Right atrium auricular region (tissue), 2 donors: ENCODE data around the gene NFE2. TPM values are rescaled to one million over a fixed set of nuclear protein-coding genes. Genes with fewer than 3 reads are reported as not detected.
"Not testable (repeated sequence)": the region's sequence is repeated elsewhere in the genome, so short reads cannot be mapped to it uniquely, and the experiment has no call there.

ENCODE experiments used
- DNase-seq: peaks from one replicate; pipeline ENCODE4 v3.0.0-alpha.2; 2019; ENCODE audit warnings: low spot score
- H3K27ac ChIP-seq, 2 donors: fragments of 200-600 bp; sonication (generic); 1 replicate in 1 of 2; 2 replicates in 1 of 2; pipeline ENCODE4 v1.5.1; 2016 to 2019
- H3K27me3 ChIP-seq, 2 donors: fragments of 200-600 bp; sonication (generic); one replicate each; pipeline versions ENCODE4 v1.5.1 to v1.6.0; 2017 to 2019
- H3K36me3 ChIP-seq: fragments of 200-600 bp; sonication (generic); one replicate; pipeline ENCODE4 v1.5.1; 2016
- H3K4me1 ChIP-seq, 2 donors: fragments of 200-600 bp; sonication (generic); one replicate each; pipeline versions ENCODE4 v1.5.1 to v1.6.0; 2017 to 2019
- H3K4me3 ChIP-seq, 2 donors: fragments of 200-600 bp; sonication (generic); 1 replicate in 1 of 2; 2 replicates in 1 of 2; pipeline ENCODE4 v1.5.1; 2017 to 2019; ENCODE audit warnings: mild to moderate bottlenecking in 1 of 2, moderate library complexity in 1 of 2
- H3K9me3 ChIP-seq, 2 donors: fragments of 200-600 bp; sonication (generic); one replicate each; pipeline ENCODE4 v1.5.1; 2019
- CTCF ChIP-seq, 2 donors: fragments of 200-600 bp; sonication (generic); IDR thresholded peaks; one replicate each; pipeline ENCODE4 v1.5.1; 2019; ENCODE audit warnings: antibody characterized with exemption in 2 of 2
- total RNA-seq, 2 donors: library from RNA; depleted of rRNA; stranded (reverse); fragments of >200 nt; gene quantifications; one replicate each; pipeline ENCODE4 v1.1.0, GENCODE V29; 2016

The NFE2 gene
- total RNA-seq, 2 donors from 2014 or later: 1.1 to 2.9 TPM

GRCh38 chr12:54330442-54330841, 29.6 kb upstream of the NFE2 start:
- Histone ChIP-seq H3K27me3 (no peaks in the 10 kb centered on the region), H3K4me1 (peaks cover 0 to 44% of the 10 kb centered on the region in 2 donors), H3K27ac (no peak overlapping the region), H3K36me3 (no peaks in the 10 kb centered on the region), H3K9me3 (no peaks in the 10 kb centered on the region), H3K4me3 (no peak overlapping the region)
- no peak for DNase-seq
- no peak for TF ChIP-seq CTCF (IDR thresholded peaks at IDR 0.05)

DNA sequence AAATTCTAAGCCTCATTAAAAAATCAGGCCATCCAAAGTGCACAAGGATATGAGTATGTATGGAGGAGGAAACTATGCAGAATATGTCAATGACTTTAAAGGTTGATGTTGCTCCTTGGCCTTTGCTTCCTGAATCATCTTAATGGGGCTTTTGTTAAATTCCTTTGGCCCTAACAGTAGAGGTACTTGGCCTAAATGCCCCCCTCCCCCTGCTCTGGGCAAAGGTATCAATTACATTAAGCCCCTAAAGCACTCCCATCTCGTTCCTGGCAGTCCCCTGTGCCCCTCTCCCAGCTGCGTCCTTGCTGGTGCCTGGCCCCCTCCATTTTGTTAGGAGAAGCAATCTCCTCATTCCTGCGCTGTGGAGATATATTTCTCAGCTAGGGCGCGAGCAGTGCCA, 28.9 kb upstream of the NFE2 start:
- no peaks in the 10 kb centered on the region for H3K36me3 ChIP-seq
- no peak overlapping the region for H3K27ac ChIP-seq
- no peak for TF ChIP-seq CTCF (IDR thresholded peaks at IDR 0.05)
- no peaks in the 10 kb centered on the region for H3K9me3 ChIP-seq
- no peak overlapping the region for H3K4me3 ChIP-seq
- no peak for DNase-seq
- H3K4me1 ChIP-seq: peaks cover 0 to 44% of the 10 kb centered on the region in 2 donors
- no peaks in the 10 kb centered on the region for H3K27me3 ChIP-seq

GRCh38 chr12:54328595-54329337, 28.0 kb upstream of the NFE2 start:
- no peak overlapping the region for H3K27ac ChIP-seq
- peaks cover 0 to 44% of the 10 kb centered on the region in 2 donors for H3K4me1 ChIP-seq
- no peak for DNase-seq
- no peaks in the 10 kb centered on the region for H3K9me3 ChIP-seq
- TF ChIP-seq CTCF (IDR thresholded peaks at IDR 0.05): no peak
- no peaks in the 10 kb centered on the region for H3K36me3 ChIP-seq
- no peak overlapping the region for H3K4me3 ChIP-seq
- no peaks in the 10 kb centered on the region for H3K27me3 ChIP-seq

DNA sequence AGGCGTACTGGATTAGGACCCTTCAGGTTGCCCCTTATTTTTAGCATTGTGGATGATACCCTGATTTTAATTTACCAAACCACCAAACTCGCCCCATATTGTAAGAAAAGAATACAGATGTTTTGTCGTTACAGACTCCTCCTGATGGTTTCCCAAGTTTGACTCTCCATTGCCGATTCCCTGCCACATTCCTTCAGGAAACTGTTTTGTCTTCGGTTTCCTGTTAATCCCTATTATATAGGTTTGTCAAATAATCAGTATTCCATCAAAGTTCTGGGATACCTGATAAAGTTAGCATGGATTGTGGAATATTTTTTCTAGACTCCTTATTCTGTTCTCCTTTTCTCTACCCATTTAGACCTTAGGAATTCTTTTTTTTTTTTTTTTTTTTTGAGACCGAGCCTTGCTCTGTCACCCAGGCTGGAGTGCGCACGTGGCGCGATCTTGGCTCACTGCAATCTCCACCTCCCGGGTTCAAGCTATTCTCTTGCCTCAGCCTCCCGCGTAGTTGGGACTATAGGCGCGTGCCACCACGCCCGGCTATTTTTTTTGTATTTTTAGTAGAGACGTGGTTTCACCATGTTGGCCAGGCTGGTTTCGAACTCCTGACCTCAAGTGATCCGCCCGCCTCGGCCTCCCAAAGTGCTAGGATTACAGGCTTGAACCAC, 24.8 kb upstream of the NFE2 start:
- Histone ChIP-seq H3K4me1 (peaks cover 0 to 41% of the 10 kb centered on the region in 2 donors), H3K27ac (peak overlapping the region; percentile 72 to 81), H3K4me3 (peak overlapping the region; percentile 53 to 75)
- H3K27me3 ChIP-seq, H3K36me3 ChIP-seq, DNase-seq, H3K9me3 ChIP-seq: not testable (repeated sequence)

GRCh38 chr12:54324617-54325441, 24.0 kb upstream of the NFE2 start, which contains the start of gene COPZ1:
TSS of gene COPZ1 (plus strand) at chr12:54325131. CDS start at chr12:54325164, 33 bp downstream.
- H3K27me3 ChIP-seq: no peaks in the 10 kb centered on the region
- TF ChIP-seq CTCF (IDR thresholded peaks at IDR 0.05): peak; percentile 73 to 82
- peak; percentile 99 for DNase-seq
- no peaks in the 10 kb centered on the region for H3K9me3 ChIP-seq
- H3K36me3 ChIP-seq: no peaks in the 10 kb centered on the region
- H3K4me3 ChIP-seq: peak within 1 kb of the TSS; percentile 53 to 75
- peak within 1 kb of the TSS; percentile 72 to 81 for H3K27ac ChIP-seq
- H3K4me1 ChIP-seq: peaks cover 0 to 33% of the 10 kb centered on the region in 2 donors

- no peak for DNase-seq
- TF ChIP-seq CTCF (IDR thresholded peaks at IDR 0.05): no peak
- H3K9me3 ChIP-seq: no peaks in the 10 kb centered on the region
- no peaks in the 10 kb centered on the region for H3K27me3 ChIP-seq
- H3K27ac ChIP-seq: no peak overlapping the region
- no peaks in the 10 kb centered on the region for H3K36me3 ChIP-seq
- no peak overlapping the region for H3K4me3 ChIP-seq
- peaks cover 0 to 8% of the 10 kb centered on the region in 2 donors for H3K4me1 ChIP-seq
Measured at GRCh38 chr12:54321363-54321762, 20.5 kb upstream of the NFE2 start.

DNA sequence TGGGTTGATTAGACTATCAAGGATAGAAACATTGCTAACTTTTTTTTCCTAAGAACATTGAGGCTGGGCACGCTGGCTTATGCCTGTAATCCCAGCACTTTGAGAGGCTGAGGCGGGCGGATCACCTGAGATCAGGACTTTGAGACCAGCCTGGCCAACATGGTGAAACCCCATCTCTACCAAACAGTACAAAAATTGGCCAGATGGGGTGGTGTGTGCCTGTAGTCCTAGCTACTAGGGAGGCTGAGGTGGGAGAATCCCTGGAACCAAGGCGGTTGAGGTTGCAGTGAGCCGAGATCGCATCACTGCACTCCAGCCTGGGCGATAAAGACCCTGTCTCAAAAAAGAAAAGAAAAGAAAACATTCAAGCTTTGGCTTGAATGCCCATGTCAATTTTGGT, 11.5 kb upstream of the NFE2 start:
- DNase-seq, H3K27ac ChIP-seq: not testable (repeated sequence)

More for the DNA sequence above, 11.5 kb upstream of the NFE2 start:
- H3K36me3 ChIP-seq, H3K4me1 ChIP-seq, H3K4me3 ChIP-seq, H3K9me3 ChIP-seq, H3K27me3 ChIP-seq: not testable (repeated sequence)
